GM19463 (cell line): ENCODE results near the gene HIVEP1.
"Not testable (repeated sequence)": the region's sequence is repeated elsewhere in the genome, so short reads cannot be mapped to it uniquely, and the experiment has no call there.

Experiments used
- ATAC-seq: cut with Tn5 transposase; IDR thresholded peaks from one replicate; pipeline ENCODE4 v1.9.1; 2021; ENCODE audit warnings: mild to moderate bottlenecking, moderate library complexity; ENCODE audit not compliant: unreplicated experiment

HIVEP1 gene

DNA sequence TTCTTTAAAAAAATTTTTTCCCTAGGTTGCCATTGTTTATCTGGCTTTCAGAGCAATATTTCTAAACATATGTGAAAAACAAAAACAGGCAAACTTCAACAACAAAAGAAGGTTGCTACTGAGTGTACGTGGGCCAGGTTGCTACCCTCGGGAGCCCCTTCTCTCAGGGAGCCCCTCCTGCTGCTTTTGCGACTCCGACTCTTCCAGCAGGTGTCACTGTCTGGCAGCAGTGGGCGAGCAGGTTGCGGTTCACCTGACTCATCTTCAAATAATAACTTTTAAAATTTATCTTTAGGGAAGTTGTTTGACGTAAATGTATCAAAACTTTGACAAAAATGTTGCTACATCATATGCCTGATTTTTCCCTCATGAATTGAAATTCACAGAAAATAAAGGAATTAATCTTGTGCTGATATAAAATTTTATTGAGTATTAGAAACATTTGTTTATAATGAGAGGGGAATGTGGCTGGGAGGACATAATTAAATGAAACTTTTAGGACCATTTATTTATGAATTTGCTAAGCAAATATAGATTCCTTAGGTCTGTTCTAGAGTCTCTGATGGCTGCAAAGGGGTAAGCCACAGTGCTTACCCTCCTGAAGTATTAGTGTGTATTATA is 138.8 kb downstream of the HIVEP1 start:
- no peak for ATAC-seq

DNA sequence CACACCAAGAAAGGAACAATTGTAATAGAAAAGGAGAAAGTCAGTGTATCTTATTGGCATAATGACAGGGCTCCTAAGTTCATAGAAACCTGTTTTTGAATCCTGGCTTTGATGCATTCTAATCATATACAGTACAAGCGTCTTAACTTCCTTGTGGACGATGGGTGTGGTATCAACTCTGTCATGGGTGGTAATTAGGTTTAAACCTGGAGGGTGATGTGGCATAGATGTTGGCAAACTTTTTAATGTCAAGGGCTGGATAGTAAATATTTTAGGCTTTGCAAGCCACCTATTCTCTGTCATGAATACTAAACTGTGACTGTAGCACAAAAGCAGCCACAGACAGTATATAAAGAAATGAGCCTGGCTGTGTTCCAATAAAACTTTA is 139.3 kb downstream of the HIVEP1 start:
- ATAC-seq: no peak

DNA sequence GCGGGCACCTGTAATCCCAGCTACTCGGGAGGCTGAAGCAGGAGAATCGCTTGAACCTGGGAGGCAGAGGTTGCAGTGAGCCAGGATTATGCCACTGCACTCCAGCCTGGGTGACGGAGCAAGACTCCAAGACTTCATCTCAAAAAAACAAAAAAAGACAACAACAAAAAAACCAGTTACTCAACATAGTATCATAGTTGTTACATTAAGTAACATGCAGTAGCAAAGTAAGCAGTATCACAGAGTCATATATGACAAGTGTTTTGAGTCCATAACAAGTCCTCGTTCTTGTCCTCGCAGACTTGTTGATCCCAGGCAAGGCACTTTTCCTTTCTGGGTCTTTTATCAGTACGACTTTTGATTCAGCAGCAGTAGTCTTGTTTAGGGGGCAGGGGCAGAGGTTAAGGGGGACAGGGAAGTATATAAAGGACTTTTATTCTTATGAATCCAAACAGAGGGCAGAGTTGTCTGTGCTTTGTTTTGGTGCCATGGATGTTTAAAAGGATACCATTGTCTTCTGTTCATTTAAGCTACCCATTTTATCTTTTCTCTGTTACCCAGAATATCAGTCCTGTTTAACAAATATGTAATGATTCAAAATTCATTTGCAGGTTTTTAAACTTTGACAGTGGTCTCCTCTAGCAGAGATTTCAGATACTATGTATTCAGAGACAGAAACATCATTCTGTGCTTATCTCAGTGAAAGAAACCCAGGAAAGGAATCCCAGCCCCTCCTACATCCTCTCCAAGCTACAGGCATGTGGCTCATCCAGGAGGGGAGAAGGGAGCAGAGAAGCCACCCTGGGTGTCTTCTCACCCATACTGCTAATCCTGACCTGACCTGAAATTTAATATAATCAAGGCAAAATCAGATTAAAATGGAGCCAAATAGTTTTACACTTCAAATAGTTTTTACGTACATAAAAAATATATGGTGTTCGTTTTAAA is 140.2 kb downstream of the HIVEP1 start:
- no peak for ATAC-seq

DNA sequence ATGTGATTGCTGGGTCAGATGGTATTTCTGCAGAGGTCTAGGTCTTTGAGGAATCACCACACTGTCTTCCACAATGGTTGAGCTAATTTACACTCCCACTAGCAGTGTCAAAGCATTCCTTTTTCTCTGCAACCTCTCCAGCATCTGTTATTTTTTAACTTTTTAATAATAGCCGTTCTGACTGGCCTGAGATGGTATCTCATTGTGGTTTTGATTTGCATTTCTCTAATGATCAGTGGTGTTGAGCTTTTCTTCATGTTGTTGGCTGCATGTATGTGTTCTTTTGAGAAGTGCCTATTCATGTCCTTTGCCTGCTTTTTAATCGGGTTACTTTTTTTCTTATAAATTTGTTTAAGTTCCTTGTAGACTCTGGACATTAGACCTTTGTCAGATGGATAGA is 143.7 kb downstream of the HIVEP1 start:
- not testable (repeated sequence) for ATAC-seq

DNA sequence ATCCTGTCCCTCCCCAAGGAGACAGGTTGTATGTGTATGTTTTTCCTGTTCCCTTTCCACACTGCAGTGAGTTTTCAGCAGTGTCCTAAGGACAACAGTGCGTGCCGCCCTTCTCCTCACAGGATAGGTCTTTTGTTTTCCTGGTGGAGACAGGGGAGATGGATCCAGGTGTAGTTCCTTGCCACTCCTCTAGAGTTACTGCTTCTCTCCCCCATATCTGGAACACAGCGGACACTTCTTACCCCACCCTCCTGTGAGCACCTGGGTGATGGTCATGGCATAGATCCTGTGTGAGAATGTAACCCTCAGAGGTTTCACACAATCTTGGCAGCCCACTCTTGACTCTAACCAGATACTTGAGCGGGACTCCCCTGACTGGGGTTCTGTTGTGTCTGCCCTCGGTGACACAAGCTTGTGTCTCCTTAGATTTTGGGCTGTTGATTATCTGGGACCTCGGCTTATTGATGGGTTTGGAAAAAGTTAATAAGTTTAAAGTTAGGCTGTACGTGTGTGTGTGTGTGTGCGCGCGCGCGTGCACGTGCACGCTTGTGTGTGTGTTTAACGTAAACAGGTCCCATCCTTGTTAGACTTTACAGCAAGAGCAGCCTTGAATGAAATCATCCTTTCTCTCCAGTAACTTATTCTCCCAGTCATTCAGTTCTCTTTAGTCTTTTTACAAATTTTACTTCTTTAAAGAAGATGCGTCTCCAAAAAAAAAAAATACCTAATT is 146.7 kb downstream of the HIVEP1 start:
- ATAC-seq: no peak

DNA sequence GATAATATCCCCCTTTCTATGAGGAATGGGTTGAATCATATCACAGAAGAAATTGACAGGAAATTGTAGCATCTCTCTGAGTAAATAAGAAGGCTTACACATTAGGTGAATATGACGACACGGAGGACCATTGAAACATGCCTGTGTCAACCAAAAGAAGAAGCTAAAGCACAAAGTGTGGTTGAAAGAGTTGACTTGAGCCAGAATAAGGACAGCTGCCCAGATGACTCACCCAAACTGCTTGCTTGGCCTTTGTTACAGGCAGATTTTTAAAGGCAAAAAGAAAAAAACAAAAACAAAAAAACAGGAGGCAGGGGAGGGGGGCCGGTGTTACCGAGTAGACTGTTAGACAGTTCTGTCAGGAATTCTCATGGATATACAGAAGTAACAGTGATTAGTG is 148.2 kb downstream of the HIVEP1 start:
- ATAC-seq: no peak

DNA sequence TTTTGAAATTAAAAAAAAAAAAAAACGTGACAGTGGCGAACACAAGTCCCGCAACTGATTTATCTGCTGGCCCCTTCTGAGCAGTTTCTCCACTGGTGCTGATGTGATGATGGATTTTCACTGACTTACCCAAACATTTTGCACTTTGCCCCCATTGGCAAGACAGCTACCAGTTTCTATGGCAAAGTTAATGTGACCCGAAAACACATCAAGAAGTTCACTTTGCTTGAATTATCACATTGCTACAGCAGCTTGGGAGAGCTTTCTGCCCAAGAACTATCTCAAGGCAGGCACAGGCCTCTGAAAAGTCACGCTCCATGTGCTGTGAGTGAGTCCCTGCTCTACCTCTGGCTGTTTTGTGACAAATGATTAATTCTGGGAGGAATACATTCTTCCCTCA is 150.1 kb downstream of the HIVEP1 start:
- no peak for ATAC-seq

DNA sequence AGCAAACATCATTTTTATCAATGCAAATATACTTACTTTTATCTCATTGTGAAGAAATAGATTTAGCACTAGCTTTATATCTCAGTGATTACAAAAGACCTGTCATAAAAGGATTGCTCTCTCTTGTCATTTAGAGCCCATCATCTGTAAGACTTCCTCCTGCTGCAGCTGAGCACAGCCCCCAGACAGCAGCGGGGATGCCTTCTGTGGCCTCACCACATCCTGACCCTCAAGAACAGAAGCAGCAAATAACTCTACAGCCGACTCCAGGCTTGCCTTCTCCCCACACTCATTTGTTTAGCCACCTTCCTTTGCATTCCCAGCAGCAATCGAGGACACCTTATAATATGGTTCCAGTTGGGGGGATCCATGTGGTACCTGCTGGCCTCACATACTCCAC is 151.0 kb downstream of the HIVEP1 start:
- peak; percentile 60 for ATAC-seq

DNA sequence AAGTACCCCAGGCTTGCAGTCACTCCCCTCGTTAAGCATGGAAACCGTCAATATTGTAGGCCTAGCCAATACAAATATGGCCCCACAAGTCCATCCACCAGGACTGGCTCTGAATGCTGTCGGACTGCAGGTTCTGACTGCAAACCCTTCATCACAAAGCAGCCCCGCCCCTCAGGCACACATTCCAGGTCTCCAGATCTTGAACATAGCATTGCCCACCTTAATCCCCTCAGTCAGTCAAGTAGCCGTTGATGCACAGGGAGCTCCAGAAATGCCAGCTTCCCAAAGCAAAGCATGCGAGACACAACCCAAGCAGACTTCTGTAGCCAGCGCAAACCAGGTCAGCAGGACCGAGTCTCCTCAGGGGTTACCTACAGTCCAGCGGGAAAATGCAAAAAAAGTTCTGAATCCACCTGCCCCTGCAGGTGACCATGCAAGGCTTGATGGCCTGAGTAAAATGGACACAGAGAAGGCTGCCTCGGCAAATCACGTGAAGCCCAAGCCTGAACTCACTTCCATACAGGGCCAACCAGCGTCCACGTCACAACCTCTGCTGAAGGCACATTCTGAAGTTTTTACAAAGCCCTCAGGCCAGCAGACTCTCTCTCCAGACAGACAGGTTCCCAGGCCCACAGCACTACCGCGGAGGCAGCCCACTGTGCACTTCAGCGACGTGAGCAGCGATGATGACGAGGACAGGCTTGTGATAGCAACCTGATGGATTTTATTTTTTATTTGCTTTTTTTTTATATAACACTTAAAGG is 151.8 kb downstream of the HIVEP1 start:
- no peak for ATAC-seq

DNA sequence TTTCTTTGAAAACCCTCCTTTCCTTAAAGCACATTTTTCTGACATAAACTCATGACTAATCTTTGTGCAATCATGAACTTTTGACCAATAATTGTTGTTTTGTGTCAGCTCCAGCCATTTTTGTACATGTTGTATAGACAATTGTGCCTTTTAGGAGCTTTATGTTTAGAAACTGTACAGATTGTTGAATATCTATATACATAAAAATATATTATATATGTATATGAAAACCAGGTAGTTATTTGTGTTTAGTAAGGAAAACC is 152.3 kb downstream of the HIVEP1 start:
- no peak for ATAC-seq

DNA sequence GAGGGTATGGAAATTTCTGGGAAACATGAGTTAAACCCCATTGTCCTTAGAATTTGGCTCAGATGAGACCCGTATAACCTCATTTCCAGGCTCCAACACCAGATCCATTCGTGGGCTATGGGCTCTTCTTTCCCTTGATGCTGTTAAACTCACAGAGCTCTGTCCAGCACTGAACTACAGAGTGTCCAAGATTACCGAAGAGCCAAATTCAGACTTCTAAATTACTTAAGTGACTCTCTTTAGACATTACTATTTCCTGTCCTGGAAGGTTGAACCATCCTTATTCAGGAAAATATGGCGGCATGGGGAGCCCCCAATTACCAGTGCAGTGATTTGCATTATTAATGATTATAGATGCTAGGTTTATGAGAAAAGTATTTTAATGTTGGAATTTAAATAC is 153.2 kb downstream of the HIVEP1 start:
- no peak for ATAC-seq

DNA sequence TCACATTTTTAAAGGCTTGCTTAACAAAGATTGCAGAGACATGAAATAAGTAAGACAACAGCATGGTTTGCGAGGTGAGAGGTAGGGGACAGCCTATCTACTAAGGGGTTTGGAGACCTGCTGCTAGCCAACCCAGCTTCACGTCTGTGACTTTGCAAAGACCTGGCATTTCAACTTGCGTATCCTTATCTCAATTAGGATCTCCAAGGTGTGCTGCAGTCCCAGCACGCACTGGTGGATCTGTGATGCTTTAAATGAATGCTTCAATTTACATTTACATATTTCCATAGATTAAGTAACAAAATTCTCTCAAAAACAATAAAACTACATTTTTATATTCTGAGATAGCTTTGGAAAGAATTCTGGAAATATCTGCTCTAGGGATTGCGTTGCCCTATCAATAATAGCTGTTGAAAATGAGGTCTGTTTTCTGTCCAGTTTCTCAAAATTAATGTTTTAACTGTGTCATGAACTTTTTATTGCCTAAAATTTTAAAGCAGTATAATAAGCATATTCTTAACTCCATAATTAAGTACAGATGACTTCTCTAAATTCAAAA is 153.7 kb downstream of the HIVEP1 start:
- ATAC-seq: no peak

DNA sequence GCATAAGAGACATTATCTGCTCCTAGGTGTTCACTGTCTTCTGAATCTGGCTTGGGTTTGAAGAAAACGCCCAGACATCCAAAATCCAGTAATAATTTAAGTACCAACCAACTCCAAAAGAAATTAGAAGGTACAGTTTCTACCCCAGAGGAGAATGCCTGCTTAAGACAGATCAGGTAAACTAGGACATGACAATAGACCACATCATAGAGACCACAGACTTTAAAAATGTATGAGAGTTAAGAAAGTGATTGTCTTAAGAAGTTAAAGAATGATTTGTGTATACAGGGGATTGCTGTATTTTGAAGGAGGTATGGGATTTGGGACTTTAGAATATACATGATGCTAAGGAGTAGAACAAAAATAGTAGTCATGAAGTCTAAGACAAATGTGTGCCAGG is 157.3 kb downstream of the HIVEP1 start:
- no peak for ATAC-seq

DNA sequence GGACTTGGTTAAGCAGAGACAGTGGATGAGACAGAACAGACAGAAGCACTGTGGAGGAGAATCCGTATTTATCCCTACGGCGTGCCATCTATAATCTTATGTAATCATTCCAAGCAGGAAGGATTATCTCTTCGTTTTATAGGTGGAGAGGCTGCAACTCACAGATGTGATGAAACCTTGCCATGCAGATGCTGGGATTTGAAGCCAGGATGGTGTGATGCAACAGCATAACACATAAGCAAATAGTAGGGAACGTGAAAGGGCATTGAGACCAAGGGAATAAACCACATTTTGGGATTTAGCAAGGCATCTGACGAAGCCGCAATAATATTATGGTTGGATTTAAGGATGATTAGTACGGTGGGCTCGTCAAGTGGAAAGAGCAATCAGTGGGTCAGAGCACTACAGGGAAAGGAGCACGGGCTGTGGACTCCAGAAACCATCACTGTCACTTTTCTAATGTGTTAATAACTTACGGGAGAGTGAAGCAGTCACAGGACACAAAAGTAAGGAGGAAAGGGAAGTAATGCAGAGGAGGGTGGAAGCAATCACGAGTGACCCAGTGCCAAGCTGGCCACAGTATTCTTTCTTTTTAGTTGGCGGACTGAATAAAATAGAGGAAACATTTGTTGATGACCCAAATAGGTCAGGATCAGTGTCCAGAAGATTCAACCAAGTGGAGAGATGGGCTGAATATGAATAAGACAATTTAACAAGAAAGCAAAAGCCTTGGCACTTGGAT is 158.4 kb downstream of the HIVEP1 start:
- no peak for ATAC-seq

DNA sequence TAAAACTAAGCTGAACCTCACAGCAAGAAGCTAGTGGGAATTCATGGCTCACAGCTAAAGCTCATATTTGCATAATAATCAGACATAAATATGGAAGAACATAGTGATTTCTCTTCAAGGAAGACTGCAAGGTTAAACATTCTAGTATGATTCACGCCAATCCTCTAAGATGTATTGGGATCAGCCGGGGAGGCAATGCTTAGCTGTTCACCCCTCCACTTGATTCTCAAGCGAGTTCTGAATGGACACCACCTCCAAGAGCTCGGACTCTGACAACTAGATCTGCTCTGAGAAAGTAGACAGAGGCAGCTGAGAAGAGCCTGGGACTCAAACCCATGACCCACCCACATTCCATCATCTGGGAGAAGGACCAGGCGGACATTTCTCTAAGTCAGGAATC is 159.6 kb downstream of the HIVEP1 start:
- ATAC-seq: no peak

DNA sequence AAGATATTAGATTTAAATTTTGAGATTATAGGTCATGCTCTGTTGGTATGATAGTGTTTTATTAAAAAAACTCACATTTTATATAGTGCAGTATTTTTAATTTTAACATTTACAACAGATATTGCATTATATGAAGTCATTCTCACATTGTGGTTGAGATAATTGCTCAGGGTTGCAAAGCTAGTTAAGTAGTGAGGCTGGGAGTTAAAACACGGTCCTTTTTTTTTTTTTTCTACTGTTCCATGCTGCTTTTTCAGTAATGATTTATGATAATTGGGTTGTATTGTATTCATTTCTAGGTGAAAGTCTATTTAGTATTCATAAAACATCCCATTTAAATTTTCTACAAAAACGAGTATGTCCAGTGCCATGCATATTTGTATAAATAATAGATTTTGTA is 160.5 kb downstream of the HIVEP1 start:
- ATAC-seq: no peak

DNA sequence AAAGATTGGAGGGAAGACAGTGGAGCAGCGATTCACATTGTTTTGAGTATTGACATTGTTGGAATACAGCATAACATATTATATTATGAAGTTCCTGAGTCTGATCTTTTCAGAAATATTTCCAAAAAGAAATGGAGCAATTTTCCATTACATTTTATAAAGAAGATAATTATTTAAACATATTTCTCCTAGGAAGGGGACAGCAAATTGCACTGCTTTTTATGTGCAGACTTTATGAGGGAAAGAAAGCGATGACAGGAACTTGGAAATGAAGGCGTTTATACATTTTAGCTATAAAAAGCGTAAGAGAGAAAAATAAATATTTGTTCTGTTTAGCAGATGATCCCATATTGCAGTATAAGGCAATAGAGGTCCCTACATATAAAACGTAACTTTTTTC is 161.1 kb downstream of the HIVEP1 start:
- no peak for ATAC-seq

DNA sequence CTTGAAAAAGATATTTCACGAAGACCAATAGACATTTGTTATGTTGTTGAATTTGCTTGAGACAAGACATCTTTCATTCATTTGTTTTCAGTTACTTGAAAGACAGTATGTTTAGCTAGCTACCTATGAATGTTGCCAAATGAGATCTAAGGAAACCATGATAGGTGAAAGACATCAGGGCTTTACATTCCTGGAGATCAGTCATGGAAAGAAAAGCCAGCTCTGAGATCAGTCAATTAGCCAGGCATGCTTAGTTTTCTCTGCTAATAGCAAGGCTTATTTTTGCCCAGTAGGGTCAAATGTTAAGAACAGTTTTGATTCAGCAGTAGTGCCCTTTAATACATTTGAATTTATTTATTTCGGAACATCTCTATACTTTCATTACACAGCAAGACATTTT is 161.5 kb downstream of the HIVEP1 start:
- ATAC-seq: no peak

DNA sequence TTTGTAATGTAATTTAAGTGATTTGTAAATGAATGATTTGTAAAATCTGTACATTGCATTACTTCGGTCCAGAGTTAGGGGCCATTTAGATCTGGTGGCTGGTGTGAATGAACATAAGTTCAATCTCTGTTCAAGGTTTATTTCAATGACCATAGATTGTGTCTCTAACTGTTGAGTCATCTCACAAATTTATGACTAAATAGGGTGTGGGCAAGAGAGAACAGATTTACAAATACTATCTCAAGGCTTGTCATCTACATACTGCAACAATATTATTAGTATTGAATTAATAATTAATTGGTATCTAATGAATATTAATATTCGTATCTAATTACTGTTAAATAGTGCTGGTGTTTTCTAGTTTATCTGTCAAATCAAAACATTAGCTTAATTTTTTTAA is 162.8 kb downstream of the HIVEP1 start:
- ATAC-seq: no peak

DNA sequence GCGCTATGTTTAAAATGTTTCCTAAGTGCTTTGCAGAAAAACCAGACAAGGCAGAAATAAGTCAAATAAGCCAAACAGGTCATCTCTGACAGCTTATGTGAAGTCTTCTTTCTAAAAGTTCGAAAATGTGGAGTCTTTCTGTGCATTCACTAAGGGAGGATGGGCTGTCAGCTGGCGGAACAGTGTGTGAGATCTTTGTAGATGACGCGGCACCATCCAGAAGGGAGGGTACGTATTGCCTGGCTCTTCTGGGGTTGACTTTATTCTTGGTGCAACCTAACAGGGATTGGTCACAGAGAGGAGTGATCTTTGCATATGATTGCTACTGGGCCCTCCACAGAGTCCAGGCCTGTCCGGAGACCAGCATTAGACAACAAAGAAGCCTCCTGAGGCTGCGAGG is 163.5 kb downstream of the HIVEP1 start:
- no peak for ATAC-seq
